Neural cell (in vitro differentiated cells): ENCODE results near the gene KISS1R.

Source experiments
- CTCF ChIP-seq: fragments of 450-650 bp; IDR thresholded peaks from 2 replicates; pipeline ENCODE4 v1.5.1; 2014; ENCODE audit warnings: antibody characterized with exemption, mild to moderate bottlenecking, moderate library complexity; ENCODE audit not compliant: poor library complexity, severe bottlenecking
- POLR2AphosphoS5 ChIP-seq: IDR thresholded peaks from 2 replicates; pipeline ENCODE4 v1.6.1; 2012

- TF ChIP-seq CTCF (no peak), POLR2AphosphoS5 (no peak)
Observed at GRCh38 chr19:934197-934840, 17.2 kb downstream of the KISS1R start.
